Endothelial cell of umbilical vein (primary cell): ENCODE results near the gene MAP2K7. TPM values are rescaled to one million over a fixed set of nuclear protein-coding genes. Genes with fewer than 3 reads are reported as not detected.

ENCODE experiments used
- BruUV-seq: library from RNA; stranded (reverse); fragments of 400-500 nt; replicated peaks from 2 replicates; lab custom pipeline; 2021; lab: Mats Ljungman, UMichigan
- CTCF ChIA-PET: fragments of 300-600, 350-600 bp; sonication (Branson Sonifier 250); formaldehyde crosslinking; loops from one replicate; lab custom pipeline; 2021; ENCODE audit warnings: antibody characterized with exemption, inconsistent platforms; lab: Charles Lee
- POLR2A ChIA-PET: fragments of 300-600, 350-600 bp; sonication (Branson Sonifier 250); formaldehyde crosslinking; loops from one replicate; lab custom pipeline; 2021; ENCODE audit warnings: antibody characterized with exemption, inconsistent platforms; lab: Charles Lee
- DNase-seq: peaks from one replicate; pipeline ENCODE4 v3.0.0-alpha.2; 2011; ENCODE audit warnings: low read depth, low spot score
- FAIRE-seq: peaks from 2 replicates; lab custom pipeline; 2011; peaks lifted over from hg19 to GRCh38; lab: Jason Lieb, UNC
- H2AFZ ChIP-seq: 2 replicates; pipeline ENCODE4 v1.6.0; 2012; ENCODE audit warnings: low read depth, low read length, control low read depth, inconsistent platforms
- H3K27ac ChIP-seq: 2 replicates; pipeline ENCODE4 v1.5.1; 2011; ENCODE audit warnings: low read depth, mild to moderate bottlenecking, control low read depth, low read length, moderate library complexity; ENCODE audit not compliant: insufficient read depth
- H3K27me3 ChIP-seq, 2 experiments: 2 replicates each; pipeline versions ENCODE4 v1.6.0 to v1.6.1; 2011; ENCODE audit warnings: low read length in 2 of 2, mixed read lengths in 1 of 2; ENCODE audit not compliant: control insufficient read depth in 2 of 2, insufficient read depth in 2 of 2
- H3K36me3 ChIP-seq, 2 experiments: 2 replicates in 1 of 2; 3 replicates in 1 of 2; pipeline ENCODE4 v1.5.1; 2011; ENCODE audit warnings: low read length in 2 of 2, mild to moderate bottlenecking in 1 of 2, moderate library complexity in 1 of 2; ENCODE audit not compliant: control insufficient read depth in 2 of 2, insufficient read depth in 2 of 2; ENCODE audit errors: extremely low read depth in 1 of 2
- H3K4me1 ChIP-seq: 3 replicates; pipeline ENCODE4 v1.5.1; 2011; ENCODE audit warnings: mild to moderate bottlenecking, low read length; ENCODE audit not compliant: control insufficient read depth, insufficient read depth; ENCODE audit errors: extremely low read depth
- H3K4me2 ChIP-seq: 2 replicates; pipeline ENCODE4 v1.6.1; 2011; ENCODE audit warnings: low read length, control low read depth, mixed read lengths; ENCODE audit not compliant: insufficient read depth
- H3K4me3 ChIP-seq, 3 experiments: fragments of 200-600 bp in 1 of 3; sonication (generic), shearing (Covaris generic) in 1 of 3; replicated peaks in 1 of 3; 2 replicates each; pipeline ENCODE4 v1.5.1; 2011 to 2016; ENCODE audit warnings: control low read depth in 3 of 3, low read length in 3 of 3, mild to moderate bottlenecking in 2 of 3, inconsistent platforms in 1 of 3, low read depth in 1 of 3, moderate library complexity in 1 of 3; ENCODE audit not compliant: insufficient read depth in 1 of 3
- H3K79me2 ChIP-seq: 2 replicates; pipeline ENCODE4 v1.6.0; 2012; ENCODE audit warnings: low read length, inconsistent platforms; ENCODE audit not compliant: control insufficient read depth, insufficient read depth
- H3K9ac ChIP-seq: replicated peaks from 2 replicates; pipeline ENCODE3; 2011; ENCODE audit warnings: low read length, control low read depth; ENCODE audit not compliant: insufficient read depth; ENCODE audit errors: extremely low read depth
- H3K9me1 ChIP-seq: replicated peaks from 3 replicates; pipeline ENCODE4 v1.6.0; 2011; ENCODE audit warnings: mild to moderate bottlenecking, low read length; ENCODE audit not compliant: control insufficient read depth, insufficient read depth; ENCODE audit errors: extremely low read depth
- H3K9me3 ChIP-seq: replicated peaks from 2 replicates; pipeline ENCODE4 v1.5.1; 2012; ENCODE audit warnings: low read length, inconsistent platforms; ENCODE audit not compliant: control insufficient read depth, insufficient read depth
- H4K20me1 ChIP-seq: replicated peaks from 2 replicates; pipeline ENCODE3; 2011; ENCODE audit warnings: mild to moderate bottlenecking, low read length; ENCODE audit not compliant: control insufficient read depth, insufficient read depth; ENCODE audit errors: extremely low read depth
- FOS ChIP-seq: IDR thresholded peaks from 2 replicates; pipeline ENCODE4 v1.6.1; 2011; ENCODE audit warnings: mild to moderate bottlenecking, low read length, moderate library complexity, borderline replicate concordance; ENCODE audit not compliant: insufficient read depth
- JUN ChIP-seq: IDR thresholded peaks from 2 replicates; pipeline ENCODE4 v1.6.1; 2011; ENCODE audit warnings: borderline replicate concordance, low read depth; ENCODE audit not compliant: insufficient read length, insufficient read depth
- MYC ChIP-seq: IDR thresholded peaks from one replicate; pipeline ENCODE4 v1.6.1; 2011; ENCODE audit warnings: mild to moderate bottlenecking, low read depth, low read length
- dilution Hi-C: fragments of 300-500 bp; cut with MboI; formaldehyde crosslinking; loops from one replicate; pipeline ENCODE4 v1.15.0; 2019; ENCODE audit warnings: low sequenced_read_pairs; ENCODE audit not compliant: extremely low pct_ligation_motif_present
- intact Hi-C: fragments of 100-400 bp; cut with micrococcal nuclease; formaldehyde crosslinking; loops from one replicate; pipeline ENCODE4 v1.10.0; 2022
- polyA plus RNA-seq, 4 experiments: library from polyadenylated mRNA; depleted of rRNA in 3 of 4; stranded (reverse) in 3 of 4; unstranded in 1 of 4; fragments of >200 nt; gene quantifications; 2 replicates each; pipeline versions ENCODE4 v1.2.1 to v1.2.3, GENCODE V29; 2011 to 2012; ENCODE audit warnings: missing spikeins in 1 of 4
- total RNA-seq: library from RNA; stranded (reverse); gene quantifications from 2 replicates; pipeline ENCODE4 v1.2.3, GENCODE V29; 2021
- TF ChIP-seq, protein P1 (sequence below): IDR thresholded peaks from 2 replicates; pipeline ENCODE4 v1.6.1; 2011; ENCODE audit not compliant: insufficient read depth, insufficient read length
- TF ChIP-seq, protein P2 (sequence below), 2 donors: IDR thresholded peaks; 1 replicate in 1 of 2; 2 replicates in 1 of 2; pipeline ENCODE4 v1.5.1; 2011; ENCODE audit warnings: low read length in 2 of 2, mild to moderate bottlenecking in 2 of 2, moderate library complexity in 2 of 2, control low read depth in 1 of 2, inconsistent platforms in 1 of 2, low read depth in 1 of 2; ENCODE audit not compliant: insufficient read depth in 1 of 2; ENCODE audit errors: extremely low read depth in 1 of 2

The MAP2K7 gene
- total and polyA plus RNA-seq, 2 donors (not counting 3 experiments of a cell fraction or from before 2014, with no cell fraction given) = 13.8 to 36.0 TPM

DNA sequence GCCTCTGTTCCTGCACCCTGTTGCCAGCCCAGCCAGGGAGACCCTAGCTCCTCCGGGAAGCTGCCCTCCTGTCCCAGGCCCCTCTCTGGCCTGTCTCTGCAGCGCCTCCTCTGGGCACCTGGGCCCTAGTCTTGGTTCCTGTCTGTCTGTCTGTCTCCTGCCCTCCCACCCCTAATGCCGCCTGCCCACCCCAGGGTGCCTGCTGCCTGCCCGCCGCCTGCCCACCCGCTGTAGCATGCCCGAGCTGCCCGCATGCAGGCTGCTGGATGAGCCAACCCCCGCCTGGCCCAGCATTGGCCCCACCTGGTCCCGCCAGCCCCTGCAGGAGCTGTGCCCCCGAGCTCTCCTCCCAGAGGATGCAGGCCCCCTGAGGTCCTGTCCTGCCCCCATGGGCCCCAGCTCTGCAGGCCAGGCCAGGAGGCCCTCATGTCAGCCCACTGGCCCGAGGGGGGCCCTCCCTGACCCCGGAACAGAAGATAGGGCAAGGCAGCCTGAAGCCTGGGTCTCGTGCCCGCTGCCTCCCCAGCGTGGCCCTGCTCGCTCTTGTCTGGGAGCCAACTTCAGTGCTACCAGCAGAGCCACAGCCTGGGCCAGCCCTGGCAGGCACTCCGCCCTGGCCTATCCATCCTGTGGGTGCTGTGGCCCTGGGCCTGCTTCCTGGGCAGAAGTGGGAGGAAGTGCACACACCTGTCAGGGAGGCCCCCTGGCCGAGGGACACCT is 5.2 kb downstream of the MAP2K7 start:
- peaks cover 8% of the 10 kb centered on the region for H3K4me1 ChIP-seq
- no peak overlapping the region for H2AFZ ChIP-seq
- TF ChIP-seq, protein P1, sequence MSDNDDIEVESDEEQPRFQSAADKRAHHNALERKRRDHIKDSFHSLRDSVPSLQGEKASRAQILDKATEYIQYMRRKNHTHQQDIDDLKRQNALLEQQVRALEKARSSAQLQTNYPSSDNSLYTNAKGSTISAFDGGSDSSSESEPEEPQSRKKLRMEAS = no peak
- TF ChIP-seq MYC (no peak), JUN (no peak), FOS (no peak)
- TF ChIP-seq, protein P2, sequence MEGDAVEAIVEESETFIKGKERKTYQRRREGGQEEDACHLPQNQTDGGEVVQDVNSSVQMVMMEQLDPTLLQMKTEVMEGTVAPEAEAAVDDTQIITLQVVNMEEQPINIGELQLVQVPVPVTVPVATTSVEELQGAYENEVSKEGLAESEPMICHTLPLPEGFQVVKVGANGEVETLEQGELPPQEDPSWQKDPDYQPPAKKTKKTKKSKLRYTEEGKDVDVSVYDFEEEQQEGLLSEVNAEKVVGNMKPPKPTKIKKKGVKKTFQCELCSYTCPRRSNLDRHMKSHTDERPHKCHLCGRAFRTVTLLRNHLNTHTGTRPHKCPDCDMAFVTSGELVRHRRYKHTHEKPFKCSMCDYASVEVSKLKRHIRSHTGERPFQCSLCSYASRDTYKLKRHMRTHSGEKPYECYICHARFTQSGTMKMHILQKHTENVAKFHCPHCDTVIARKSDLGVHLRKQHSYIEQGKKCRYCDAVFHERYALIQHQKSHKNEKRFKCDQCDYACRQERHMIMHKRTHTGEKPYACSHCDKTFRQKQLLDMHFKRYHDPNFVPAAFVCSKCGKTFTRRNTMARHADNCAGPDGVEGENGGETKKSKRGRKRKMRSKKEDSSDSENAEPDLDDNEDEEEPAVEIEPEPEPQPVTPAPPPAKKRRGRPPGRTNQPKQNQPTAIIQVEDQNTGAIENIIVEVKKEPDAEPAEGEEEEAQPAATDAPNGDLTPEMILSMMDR (IDR thresholded peaks at IDR 0.05; ENCODE audit: extremely low read depth in 1 of 2, insufficient read depth in 1 of 2, low read depth in 1 of 2, low read length in 2 of 2) = no peak
- no peaks in the 10 kb centered on the region for H3K27me3 ChIP-seq
- ChIA-PET POLR2A (interaction anchor here (0.6 to 0.7 kb wide), 2 partner anchors 12 to 49 kb away, joined by 3 read pairs; no protein-coding TSS in a partner anchor), CTCF (no interaction called here)
- no peak overlapping the region for H3K4me3 ChIP-seq
- dilution Hi-C loops = no loop called here
- H3K9me3 ChIP-seq = no peaks in the 10 kb centered on the region
- H3K9me1 ChIP-seq = no peaks in the 10 kb centered on the region
- H3K36me3 ChIP-seq = peaks cover 0 to 23% of the 10 kb centered on the region in 2 experiments
- intact Hi-C loops = no loop called here
- no TSS peak for BruUV-seq
- H3K27ac ChIP-seq = no peak overlapping the region
- DNase-seq (no peak), FAIRE-seq (no peak)
- H3K4me2 ChIP-seq = no peak overlapping the region
- no peaks in the 10 kb centered on the region for H4K20me1 ChIP-seq
- H3K79me2 ChIP-seq = peaks cover 28% of the 10 kb centered on the region
- H3K9ac ChIP-seq = no peak overlapping the region
